DOHH2 (cell line): ENCODE measurements around the gene SEC23B.
A peak's percentile ranks its signal among the peaks of the same experiment; 100 is the strongest.

ENCODE experiments used
- H3F3A ChIP-seq: fragments of 200-600 bp; sonication (generic), shearing (Covaris generic); 2 replicates; pipeline ENCODE4 v1.6.0; 2016; ENCODE audit warnings: antibody characterized with exemption, mild to moderate bottlenecking; ENCODE audit not compliant: control insufficient read depth, insufficient read depth
- H3K27ac ChIP-seq: fragments of 200-600 bp; sonication (generic); 2 replicates; pipeline ENCODE4 v1.5.1; 2014; ENCODE audit warnings: low read depth, mild to moderate bottlenecking, low read length, moderate library complexity
- H3K27me3 ChIP-seq: fragments of 200-600 bp; sonication (generic); 2 replicates; pipeline ENCODE4 v1.6.1; 2014; ENCODE audit warnings: mild to moderate bottlenecking, low read length, mixed read lengths; ENCODE audit not compliant: control insufficient read depth
- H3K36me3 ChIP-seq: fragments of 200-600 bp; sonication (generic); 2 replicates; pipeline ENCODE4 v1.6.1; 2014; ENCODE audit warnings: mild to moderate bottlenecking, low read length, moderate library complexity, mixed read lengths; ENCODE audit not compliant: control insufficient read depth
- H3K4me1 ChIP-seq: fragments of 200-600 bp; sonication (generic); 2 replicates; pipeline ENCODE4 v1.6.1; 2014; ENCODE audit warnings: mild to moderate bottlenecking, low read length, mixed read lengths; ENCODE audit not compliant: control insufficient read depth
- H3K4me2 ChIP-seq: fragments of 200-600 bp; sonication (generic); 2 replicates; pipeline ENCODE4 v1.6.0; 2014; ENCODE audit warnings: mild to moderate bottlenecking, low read length, moderate library complexity
- H3K4me3 ChIP-seq: fragments of 200-600 bp; sonication (generic); 2 replicates; pipeline ENCODE4 v1.5.1; 2014; ENCODE audit warnings: mild to moderate bottlenecking, low read length, mixed read lengths
- H3K79me2 ChIP-seq: fragments of 200-600 bp; sonication (generic); 2 replicates; pipeline ENCODE4 v1.6.1; 2014; ENCODE audit warnings: mild to moderate bottlenecking, low read length, mixed read lengths; ENCODE audit not compliant: control insufficient read depth
- H3K9me2 ChIP-seq: fragments of 200-600 bp; sonication (generic); replicated peaks from 2 replicates; pipeline ENCODE4 v1.6.1; 2014; ENCODE audit warnings: mild to moderate bottlenecking, low read length, mixed read lengths; ENCODE audit not compliant: control insufficient read depth
- H3K9me3 ChIP-seq: fragments of 200-600 bp; sonication (generic); 2 replicates; pipeline ENCODE4 v1.6.1; 2014; ENCODE audit warnings: antibody characterized with exemption, low read length, mixed read lengths; ENCODE audit not compliant: control insufficient read depth, insufficient read depth
- H4K20me1 ChIP-seq: fragments of 200-600 bp; sonication (generic); 2 replicates; pipeline ENCODE4 v1.6.0; 2014; ENCODE audit warnings: low read depth, mild to moderate bottlenecking, antibody characterized with exemption, low read length, moderate library complexity; ENCODE audit not compliant: control insufficient read depth, insufficient read depth
- EZH2phosphoT487 ChIP-seq: fragments of 200-600 bp; sonication (generic); IDR thresholded peaks from 2 replicates; pipeline ENCODE4 v1.6.1; 2017; ENCODE audit warnings: borderline replicate concordance, mild to moderate bottlenecking, antibody characterized with exemption, low read length, moderate library complexity, mixed read lengths
- TF ChIP-seq, protein P1 (sequence below): fragments of 200-600 bp; sonication (generic); IDR thresholded peaks from one replicate; pipeline ENCODE4 v1.5.1; 2014; ENCODE audit warnings: antibody characterized with exemption, mild to moderate bottlenecking, low read depth, low read length; ENCODE audit not compliant: poor library complexity, severe bottlenecking

Gene SEC23B

DNA sequence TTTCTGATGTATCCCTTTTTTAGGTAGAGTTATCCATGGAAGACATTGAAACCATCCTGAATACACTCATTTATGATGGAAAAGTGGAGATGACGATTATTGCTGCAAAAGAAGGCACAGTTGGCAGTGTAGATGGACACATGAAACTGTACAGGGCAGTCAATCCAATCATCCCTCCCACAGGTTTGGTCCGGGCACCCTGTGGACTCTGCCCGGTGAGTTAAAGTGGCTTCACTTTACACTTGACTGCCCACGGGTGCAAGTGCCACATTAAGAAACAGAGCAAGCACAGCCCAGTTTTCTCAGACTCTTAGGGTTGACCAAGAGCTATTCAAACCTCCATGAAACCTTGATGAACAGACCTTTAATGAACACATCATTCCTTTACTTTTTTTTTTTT, 26.1 kb upstream of the SEC23B start:
- Histone ChIP-seq H3K9me3 (no peaks in the 10 kb centered on the region), H3K4me2 (no peak overlapping the region), H4K20me1 (no peaks in the 10 kb centered on the region), H3K4me3 (no peak overlapping the region), H3K9me2 (no peaks in the 10 kb centered on the region), H3K27ac (no peak overlapping the region), H3K27me3 (no peaks in the 10 kb centered on the region), H3K4me1 (no peaks in the 10 kb centered on the region), H3K36me3 (peaks cover 48% of the 10 kb centered on the region), H3K79me2 (no peaks in the 10 kb centered on the region), H3F3A (peaks cover 2% of the 10 kb centered on the region; the same call in 1 of the 2 replicates)
- TF ChIP-seq, protein P1, sequence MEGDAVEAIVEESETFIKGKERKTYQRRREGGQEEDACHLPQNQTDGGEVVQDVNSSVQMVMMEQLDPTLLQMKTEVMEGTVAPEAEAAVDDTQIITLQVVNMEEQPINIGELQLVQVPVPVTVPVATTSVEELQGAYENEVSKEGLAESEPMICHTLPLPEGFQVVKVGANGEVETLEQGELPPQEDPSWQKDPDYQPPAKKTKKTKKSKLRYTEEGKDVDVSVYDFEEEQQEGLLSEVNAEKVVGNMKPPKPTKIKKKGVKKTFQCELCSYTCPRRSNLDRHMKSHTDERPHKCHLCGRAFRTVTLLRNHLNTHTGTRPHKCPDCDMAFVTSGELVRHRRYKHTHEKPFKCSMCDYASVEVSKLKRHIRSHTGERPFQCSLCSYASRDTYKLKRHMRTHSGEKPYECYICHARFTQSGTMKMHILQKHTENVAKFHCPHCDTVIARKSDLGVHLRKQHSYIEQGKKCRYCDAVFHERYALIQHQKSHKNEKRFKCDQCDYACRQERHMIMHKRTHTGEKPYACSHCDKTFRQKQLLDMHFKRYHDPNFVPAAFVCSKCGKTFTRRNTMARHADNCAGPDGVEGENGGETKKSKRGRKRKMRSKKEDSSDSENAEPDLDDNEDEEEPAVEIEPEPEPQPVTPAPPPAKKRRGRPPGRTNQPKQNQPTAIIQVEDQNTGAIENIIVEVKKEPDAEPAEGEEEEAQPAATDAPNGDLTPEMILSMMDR = no peak

DNA sequence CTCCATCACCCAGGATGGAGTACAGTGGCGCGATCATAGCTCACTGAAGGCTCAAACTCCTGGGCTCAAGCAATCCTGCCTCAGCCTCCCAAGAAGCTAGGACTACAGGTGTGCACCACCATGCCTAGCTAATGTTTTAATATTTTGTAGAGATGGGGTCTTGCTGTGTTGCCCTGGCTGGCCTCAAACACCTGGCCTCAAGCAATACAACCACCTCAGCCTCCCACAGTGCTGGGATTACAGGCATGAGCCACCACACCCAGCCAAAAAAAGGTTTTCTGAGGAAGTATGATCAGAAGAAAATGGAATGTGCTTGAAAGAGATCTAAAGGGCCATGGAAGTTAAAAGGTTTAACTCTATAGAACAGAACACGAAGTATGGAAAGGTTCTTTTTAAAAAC, 19.4 kb upstream of the SEC23B start:
- H3K4me3 ChIP-seq = no peak overlapping the region
- H3K4me1 ChIP-seq = no peaks in the 10 kb centered on the region
- H3K36me3 ChIP-seq = peaks cover 48% of the 10 kb centered on the region
- no peak overlapping the region for H3K4me2 ChIP-seq
- H3K9me3 ChIP-seq = no peaks in the 10 kb centered on the region
- no peak for TF ChIP-seq EZH2phosphoT487
- TF ChIP-seq, protein P1 = no peak
- no peaks in the 10 kb centered on the region for H3K79me2 ChIP-seq
- no peaks in the 10 kb centered on the region for H3K9me2 ChIP-seq
- no peaks in the 10 kb centered on the region for H4K20me1 ChIP-seq
- H3K27me3 ChIP-seq = no peaks in the 10 kb centered on the region
- H3K27ac ChIP-seq = no peak overlapping the region
- no peaks in the 10 kb centered on the region for H3F3A ChIP-seq

DNA sequence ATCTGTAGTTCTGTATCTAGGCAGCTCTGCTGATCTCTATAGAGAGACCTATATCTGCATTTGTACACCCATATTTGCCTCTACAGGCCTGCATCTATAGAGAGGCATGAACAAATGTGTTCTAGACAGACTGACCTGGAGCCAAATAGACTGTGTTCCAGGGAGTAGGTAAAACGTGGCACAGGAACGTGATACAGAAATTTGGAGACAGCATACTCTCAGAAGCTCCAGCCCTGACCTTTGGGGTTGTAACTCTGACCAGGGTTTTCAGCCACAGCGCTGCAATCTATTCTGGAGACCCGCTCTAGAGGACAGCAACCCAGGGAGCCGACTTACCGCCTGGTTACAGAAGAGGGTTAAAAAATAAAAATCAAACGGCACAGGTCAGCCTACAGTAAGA, 11.7 kb upstream of the SEC23B start:
- H3K36me3 ChIP-seq = peaks cover 17% of the 10 kb centered on the region
- H3K4me2 ChIP-seq = peak overlapping the region; percentile 68
- no peak for TF ChIP-seq EZH2phosphoT487
- TF ChIP-seq, protein P1 = no peak
- peak overlapping the region; percentile 88 for H3K4me3 ChIP-seq
- H3K4me1 ChIP-seq = peaks cover 15% of the 10 kb centered on the region
- no peaks in the 10 kb centered on the region for H4K20me1 ChIP-seq
- H3K79me2 ChIP-seq = peaks cover 10% of the 10 kb centered on the region; the same call in 1 of the 2 replicates
- H3K27ac ChIP-seq = no peak overlapping the region
- H3K27me3 ChIP-seq = no peaks in the 10 kb centered on the region
- no peaks in the 10 kb centered on the region for H3K9me2 ChIP-seq
- no peaks in the 10 kb centered on the region for H3F3A ChIP-seq
- H3K9me3 ChIP-seq = no peaks in the 10 kb centered on the region
